Heart left ventricle (tissue), 13 donors: ENCODE results near the gene PHOX2B.

Experiments
- POLR2A ChIP-seq, 2 donors: fragments of 450-650 bp; IDR thresholded peaks; one replicate each; pipeline ENCODE4 v1.6.1; 2017; ENCODE audit warnings: antibody characterized with exemption in 2 of 2, mild to moderate bottlenecking in 2 of 2, moderate library complexity in 2 of 2
- TF ChIP-seq, protein P1 (sequence below), 12 donors: fragments of 200-600 bp; sonication (generic) in 4 of 12; IDR thresholded peaks; one replicate each; pipeline versions ENCODE4 v1.5.0 to v1.8.0; 2018 to 2022; ENCODE audit warnings: antibody characterized with exemption in 12 of 12, mild to moderate bottlenecking in 5 of 12
- donor health status: ischemic (EF 13 %, LVEDD 7.1; RV severe dilation, severe dysfunction).
- donor health status: DM: no; HTN: yes; CAD: no.
- donor health status: DM: no; HTN: no; CAD: no.
- donor health status: ischemic (EF 25% LVEDD 6.9; RV normal size, moderate dysfunction).
- donor health status: ischemic (EF 25% LVEDD 5.7; RV mildly dilated, moderate dysfunction).
- donor health status: ischemic (EF 35%, LVEDD 5.7; RV mildly dilated, moderate dysfunction).
- donor health status: nonischemic (EF 11% LVEDD 7.7; RV severe dilation, severe dysfunction).
- donor health status: DM: yes; HTN: yes; CAD: no.
- donor health status: PGD.
- donor health status: ischemic (EF 29% LVEDD 5.4; RV normal size, mild dysfunction).
- donor health status: nonischemic (EF 23%, LVEDD 6.1; RV moderate dilation, normal function).

- TF ChIP-seq, protein P1, sequence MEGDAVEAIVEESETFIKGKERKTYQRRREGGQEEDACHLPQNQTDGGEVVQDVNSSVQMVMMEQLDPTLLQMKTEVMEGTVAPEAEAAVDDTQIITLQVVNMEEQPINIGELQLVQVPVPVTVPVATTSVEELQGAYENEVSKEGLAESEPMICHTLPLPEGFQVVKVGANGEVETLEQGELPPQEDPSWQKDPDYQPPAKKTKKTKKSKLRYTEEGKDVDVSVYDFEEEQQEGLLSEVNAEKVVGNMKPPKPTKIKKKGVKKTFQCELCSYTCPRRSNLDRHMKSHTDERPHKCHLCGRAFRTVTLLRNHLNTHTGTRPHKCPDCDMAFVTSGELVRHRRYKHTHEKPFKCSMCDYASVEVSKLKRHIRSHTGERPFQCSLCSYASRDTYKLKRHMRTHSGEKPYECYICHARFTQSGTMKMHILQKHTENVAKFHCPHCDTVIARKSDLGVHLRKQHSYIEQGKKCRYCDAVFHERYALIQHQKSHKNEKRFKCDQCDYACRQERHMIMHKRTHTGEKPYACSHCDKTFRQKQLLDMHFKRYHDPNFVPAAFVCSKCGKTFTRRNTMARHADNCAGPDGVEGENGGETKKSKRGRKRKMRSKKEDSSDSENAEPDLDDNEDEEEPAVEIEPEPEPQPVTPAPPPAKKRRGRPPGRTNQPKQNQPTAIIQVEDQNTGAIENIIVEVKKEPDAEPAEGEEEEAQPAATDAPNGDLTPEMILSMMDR (IDR thresholded peaks at IDR 0.05), result no peak
- TF ChIP-seq POLR2A (IDR thresholded peaks at IDR 0.05), result no peak
These were observed 1.6 kb upstream of the PHOX2B start for GRCh38 chr4:41750121-41750625.
